GM03348 (cell line): ENCODE measurements around the gene PSTPIP1.

Source experiments
- DNase-seq: peaks from one replicate; pipeline ENCODE4 v3.0.0; 2012; ENCODE audit warnings: low spot score

The PSTPIP1 gene

GRCh38 chr15:76978522-76979330, 16.2 kb upstream of the PSTPIP1 start:
- DNase-seq, result no peak

GRCh38 chr15:76979331-76979925, 15.5 kb upstream of the PSTPIP1 start:
- DNase-seq, result no peak

GRCh38 chr15:76979996-76980520, 14.9 kb upstream of the PSTPIP1 start:
- DNase-seq, result no peak

GRCh38 chr15:76982356-76982755, 12.6 kb upstream of the PSTPIP1 start:
- DNase-seq, result no peak

GRCh38 chr15:76982756-76983155, 12.2 kb upstream of the PSTPIP1 start:
- no peak for DNase-seq

GRCh38 chr15:76983590-76984375, 11.1 kb upstream of the PSTPIP1 start:
- no peak for DNase-seq

GRCh38 chr15:76986743-76987142, 8.2 kb upstream of the PSTPIP1 start:
- no peak for DNase-seq

GRCh38 chr15:76987276-76987675, 7.7 kb upstream of the PSTPIP1 start:
- no peak for DNase-seq

GRCh38 chr15:76987896-76988860, 6.7 kb upstream of the PSTPIP1 start:
- DNase-seq, result no peak

GRCh38 chr15:76988867-76989780, 5.8 kb upstream of the PSTPIP1 start:
- no peak for DNase-seq

GRCh38 chr15:76991048-76991447, 3.9 kb upstream of the PSTPIP1 start:
- no peak for DNase-seq

GRCh38 chr15:76991741-76992645, 2.9 kb upstream of the PSTPIP1 start:
- DNase-seq, result no peak

- DNase-seq, result no peak
Observed at GRCh38 chr15:76993114-76993725, 1.7 kb upstream of the PSTPIP1 start.

GRCh38 chr15:76994001-76994400, 925 bp upstream of the PSTPIP1 start:
- DNase-seq, result no peak

GRCh38 chr15:76994496-76994895, 430 bp upstream of the PSTPIP1 start:
- DNase-seq, result no peak

- no peak for DNase-seq
Observed at GRCh38 chr15:76996076-76996525, 1.2 kb downstream of the PSTPIP1 start.

GRCh38 chr15:76996526-76997401, 1.8 kb downstream of the PSTPIP1 start:
- peak; percentile 85 for DNase-seq
